Measurements from ENCODE around the gene PLXNC1.

GRCh38 chr12:94231709-94232108 lies 83.3 kb downstream of the PLXNC1 start:
- TF ChIP-seq POLR2A (IDR thresholded peaks at IDR 0.05), result no peak
- TF ChIP-seq CTCF (IDR thresholded peaks at IDR 0.05), result no peak
- no peak for TF ChIP-seq POLR2AphosphoS5 (IDR thresholded peaks at IDR 0.05; ENCODE audit: insufficient read depth in 1 of 2, low read depth in 1 of 2)
